B cell (primary cell): ENCODE data around the gene TMEM131. TPM values are rescaled to one million over a fixed set of nuclear protein-coding genes. Genes with fewer than 3 reads are reported as not detected.
A peak's percentile ranks its signal among the peaks of the same experiment; 100 is the strongest.

Experiments used
- ATAC-seq: fragments of 200-7000 bp; cut with Tn5 transposase; one replicate; pipeline ENCODE4 v1.10.0; 2021; ENCODE audit warnings: low read depth, mild to moderate bottlenecking, moderate number of reproducible peaks, moderate library complexity
- CTCF ChIA-PET: fragments of 350-600 bp; sonication (Branson Sonifier 250); formaldehyde crosslinking; loops from one replicate; lab custom pipeline; 2021; ENCODE audit warnings: antibody characterized with exemption, inconsistent platforms; lab: Charles Lee
- POLR2A ChIA-PET: fragments of 350-600 bp; sonication (Branson Sonifier 250); formaldehyde crosslinking; loops from one replicate; lab custom pipeline; 2021; ENCODE audit warnings: antibody characterized with exemption; lab: Charles Lee
- DNase-seq: peaks from one replicate; pipeline ENCODE4 v3.0.0; 2013
- H2AFZ ChIP-seq: 2 replicates; pipeline ENCODE4 v1.6.1; 2012; ENCODE audit warnings: mild to moderate bottlenecking, low read depth, low read length; ENCODE audit not compliant: insufficient read depth, poor library complexity, severe bottlenecking
- H3K27ac ChIP-seq, 2 donors: 1 replicate in 1 of 2; 2 replicates in 1 of 2; pipeline ENCODE4 v1.5.1; 2012 to 2013; ENCODE audit warnings: low read length in 2 of 2, mild to moderate bottlenecking in 2 of 2, moderate library complexity in 1 of 2
- H3K27me3 ChIP-seq, 4 experiments: fragments of 200-600 bp in 1 of 4; sonication (generic) in 1 of 4; replicated peaks in 1 of 4; 1 replicate in 2 of 4; 2 replicates in 2 of 4; pipeline versions ENCODE4 v1.6.1 to v1.7.0; 2013 to 2016; ENCODE audit warnings: low read length in 3 of 4, mild to moderate bottlenecking in 2 of 4, mixed read lengths in 1 of 4, moderate library complexity in 1 of 4; ENCODE audit not compliant: insufficient read depth in 4 of 4, control insufficient read depth in 3 of 4; ENCODE audit errors: control extremely low read depth in 1 of 4
- H3K36me3 ChIP-seq, 2 experiments: replicated peaks in 1 of 2; 1 replicate in 1 of 2; 2 replicates in 1 of 2; pipeline versions ENCODE4 v1.6.1 to v1.7.1; 2013; ENCODE audit warnings: low read length in 1 of 2; ENCODE audit not compliant: insufficient read depth in 2 of 2, control insufficient read depth in 1 of 2; ENCODE audit errors: control extremely low read depth in 1 of 2, extremely low read depth in 1 of 2
- H3K4me1 ChIP-seq, 2 donors: fragments of 200-600 bp in 1 of 2; sonication (generic) in 1 of 2; 1 replicate in 1 of 2; 2 replicates in 1 of 2; pipeline versions ENCODE4 v1.5.1 to v1.6.1; 2013 to 2017; ENCODE audit warnings: low read length in 2 of 2; ENCODE audit not compliant: control insufficient read depth in 2 of 2, insufficient read depth in 2 of 2
- H3K4me2 ChIP-seq: replicated peaks from 2 replicates; pipeline ENCODE3; 2012; ENCODE audit warnings: mild to moderate bottlenecking, low read depth, low read length; ENCODE audit not compliant: poor library complexity, severe bottlenecking
- H3K4me3 ChIP-seq, 5 experiments: fragments of 200-600 bp in 1 of 5; sonication (generic) in 1 of 5; 1 replicate in 3 of 5; 2 replicates in 2 of 5; pipeline versions ENCODE4 v1.5.1 to v1.7.0; 2011 to 2016; ENCODE audit warnings: low read length in 4 of 5, mild to moderate bottlenecking in 4 of 5, low read depth in 2 of 5, control low read depth in 1 of 5, moderate library complexity in 1 of 5; ENCODE audit not compliant: insufficient read depth in 1 of 5; ENCODE audit errors: control extremely low read depth in 1 of 5, extremely low read depth in 1 of 5
- H3K79me2 ChIP-seq: fragments of 200-600 bp; sonication (generic); one replicate; pipeline ENCODE4 v1.6.0; 2016; ENCODE audit warnings: low read length; ENCODE audit not compliant: control insufficient read depth, insufficient read depth
- H3K9ac ChIP-seq: fragments of 200-600 bp; sonication (generic); 2 replicates; pipeline ENCODE4 v1.6.1; 2017; ENCODE audit warnings: mild to moderate bottlenecking, low read length, moderate library complexity
- H3K9me3 ChIP-seq, 3 donors: one replicate each; pipeline versions ENCODE4 v1.6.1 to v1.7.1; 2013; ENCODE audit warnings: low read length in 2 of 3; ENCODE audit not compliant: control insufficient read depth in 2 of 3, insufficient read depth in 1 of 3; ENCODE audit errors: control extremely low read depth in 1 of 3
- H4K20me1 ChIP-seq: 2 replicates; pipeline ENCODE4 v1.6.0; 2012; ENCODE audit warnings: mild to moderate bottlenecking, low read length; ENCODE audit not compliant: insufficient read depth, control insufficient read depth, poor library complexity, severe bottlenecking
- H3K27ac Mint-ChIP-seq: one replicate; pipeline ENCODE4 v1.8.0; 2021; ENCODE audit warnings: mixed read lengths
- H3K27me3 Mint-ChIP-seq: one replicate; pipeline ENCODE4 v1.8.0; 2021; ENCODE audit warnings: mixed read lengths
- H3K4me1 Mint-ChIP-seq: one replicate; pipeline ENCODE4 v1.8.0; 2021; ENCODE audit warnings: mixed read lengths
- H3K4me3 Mint-ChIP-seq: one replicate; pipeline ENCODE4 v1.8.0; 2021; ENCODE audit warnings: mixed read lengths
- H3K9me3 Mint-ChIP-seq: one replicate; pipeline ENCODE4 v1.8.0; 2022; ENCODE audit warnings: mixed read lengths; ENCODE audit not compliant: insufficient read depth
- EZH2 ChIP-seq: IDR thresholded peaks from 2 replicates; pipeline ENCODE4 v1.6.1; 2012; ENCODE audit warnings: borderline replicate concordance, low read depth, mild to moderate bottlenecking, moderate library complexity, low read length; ENCODE audit not compliant: insufficient read depth, poor library complexity, severe bottlenecking
- WGBS: methylation state at CpG from one replicate; pipeline ENCODE4 v1.1.5; 2013; ENCODE audit warnings: missing lambda C conversion rate; ENCODE audit not compliant: insufficient coverage; 5-methylcytosine and 5-hydroxymethylcytosine counted together
- intact Hi-C: fragments of 100-400 bp; cut with micrococcal nuclease; formaldehyde crosslinking; loops from one replicate; pipeline ENCODE4 v1.10.0; 2022
- polyA plus RNA-seq: library from polyadenylated mRNA; depleted of rRNA; stranded (reverse); fragments of >200 nt; gene quantifications from 2 replicates; pipeline ENCODE4 v1.2.3, GENCODE V29; 2012
- total RNA-seq, 2 donors: library from RNA; stranded (reverse); fragments of 120-200 nt in 1 of 2; gene quantifications; 1 replicate in 1 of 2; 2 replicates in 1 of 2; pipeline versions ENCODE4 v1.2.3 to v1.2.4, GENCODE V29; 2013 to 2022
- TF ChIP-seq, protein P1 (sequence below): fragments of 200-600 bp; IDR thresholded peaks from one replicate; pipeline ENCODE4 v1.8.0; 2022; ENCODE audit warnings: antibody characterized with exemption, mild to moderate bottlenecking

Gene TMEM131
- total and polyA plus RNA-seq, 2 donors (not counting 1 experiment from before 2014, with no cell fraction given): 24.3 to 101 TPM

DNA sequence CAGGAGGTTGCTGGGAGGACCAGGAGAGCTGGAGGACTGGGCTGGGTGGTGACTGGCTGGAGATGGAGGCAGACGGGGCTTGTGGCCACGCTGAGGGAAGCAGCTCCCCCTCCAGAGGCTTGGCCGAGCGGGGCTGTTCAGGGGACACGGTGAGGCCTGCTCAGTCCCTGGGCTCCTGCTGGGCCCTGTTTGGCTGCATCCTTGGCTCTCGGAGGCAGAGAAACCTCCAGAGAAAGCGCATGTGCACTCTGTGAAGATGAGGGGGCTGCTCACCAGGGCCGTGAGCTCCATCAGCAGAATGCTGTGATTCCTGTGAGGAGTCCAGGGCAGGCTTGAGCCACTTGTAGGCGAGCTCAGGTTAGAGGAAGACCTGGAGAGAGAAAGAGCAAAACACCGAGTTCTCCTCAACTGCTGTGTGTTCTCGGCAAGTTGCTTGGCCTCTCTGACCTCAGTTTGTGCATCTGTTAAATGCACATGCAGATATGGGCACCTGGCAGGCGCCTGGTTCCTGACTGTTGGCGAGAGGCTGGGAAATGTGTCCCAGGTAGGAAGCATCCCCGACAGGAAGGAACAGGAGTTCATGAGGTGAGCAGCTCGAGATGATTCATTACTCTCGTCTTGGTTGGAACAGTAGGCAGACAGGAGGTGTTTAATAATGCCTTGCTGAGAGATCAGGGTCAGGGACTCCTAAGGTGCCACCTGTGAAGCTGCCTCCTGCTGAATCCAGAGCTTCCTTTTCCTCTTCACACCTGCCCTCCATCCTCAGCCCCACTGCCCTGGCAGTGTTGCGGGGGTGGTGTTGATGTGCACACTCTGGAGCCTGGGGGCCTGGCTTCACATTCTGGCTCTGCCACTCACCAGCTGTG is 281.4 kb downstream of the TMEM131 start:
- intact Hi-C loops: no loop called here
- POLR2A ChIA-PET: no interaction called here
- TF ChIP-seq, protein P1, sequence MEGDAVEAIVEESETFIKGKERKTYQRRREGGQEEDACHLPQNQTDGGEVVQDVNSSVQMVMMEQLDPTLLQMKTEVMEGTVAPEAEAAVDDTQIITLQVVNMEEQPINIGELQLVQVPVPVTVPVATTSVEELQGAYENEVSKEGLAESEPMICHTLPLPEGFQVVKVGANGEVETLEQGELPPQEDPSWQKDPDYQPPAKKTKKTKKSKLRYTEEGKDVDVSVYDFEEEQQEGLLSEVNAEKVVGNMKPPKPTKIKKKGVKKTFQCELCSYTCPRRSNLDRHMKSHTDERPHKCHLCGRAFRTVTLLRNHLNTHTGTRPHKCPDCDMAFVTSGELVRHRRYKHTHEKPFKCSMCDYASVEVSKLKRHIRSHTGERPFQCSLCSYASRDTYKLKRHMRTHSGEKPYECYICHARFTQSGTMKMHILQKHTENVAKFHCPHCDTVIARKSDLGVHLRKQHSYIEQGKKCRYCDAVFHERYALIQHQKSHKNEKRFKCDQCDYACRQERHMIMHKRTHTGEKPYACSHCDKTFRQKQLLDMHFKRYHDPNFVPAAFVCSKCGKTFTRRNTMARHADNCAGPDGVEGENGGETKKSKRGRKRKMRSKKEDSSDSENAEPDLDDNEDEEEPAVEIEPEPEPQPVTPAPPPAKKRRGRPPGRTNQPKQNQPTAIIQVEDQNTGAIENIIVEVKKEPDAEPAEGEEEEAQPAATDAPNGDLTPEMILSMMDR: no peak
- TF ChIP-seq EZH2: no peak
- peaks cover 3% of the 10 kb centered on the region for H3K27me3 Mint-ChIP-seq
- 89% methylated on average over 14 of the region's 17 CpGs for WGBS
- Histone ChIP-seq H4K20me1 (no peaks in the 10 kb centered on the region), H3K27ac (peak overlapping the region in 1 of 2 donors; percentile 72), H2AFZ (peak overlapping the region; percentile 85), H3K79me2 (peaks cover 8% of the 10 kb centered on the region), H3K4me3 (peak overlapping the region in 2 of 5 experiments; percentile 5 to 8), H3K9me3 (peaks cover 0 to 14% (median 0%) of the 10 kb centered on the region in 3 donors), H3K36me3 (no peaks in the 10 kb centered on the region), H3K4me1 (peaks cover 30 to 36% of the 10 kb centered on the region in 2 donors), H3K27me3 (no peaks in the 10 kb centered on the region), H3K4me2 (peak overlapping the region; percentile 64), H3K9ac (peak overlapping the region; percentile 45)
- H3K9me3 Mint-ChIP-seq: no peaks in the 10 kb centered on the region
- H3K27ac Mint-ChIP-seq: peak overlapping the region; percentile 26
- peaks cover 35% of the 10 kb centered on the region for H3K4me1 Mint-ChIP-seq
- no peak overlapping the region for H3K4me3 Mint-ChIP-seq
- ATAC-seq (no peak), DNase-seq (no peak)
- CTCF ChIA-PET: no interaction called here
